HG03354 (cell line): ENCODE results near the gene MCOLN2.
A peak's percentile ranks its signal among the peaks of the same experiment; 100 is the strongest.

Experiments
- ATAC-seq: cut with Tn5 transposase; IDR thresholded peaks from one replicate; pipeline ENCODE4 v1.9.1; 2021; ENCODE audit warnings: mild to moderate bottlenecking; ENCODE audit not compliant: unreplicated experiment, poor library complexity, severe bottlenecking

The MCOLN2 gene

DNA sequence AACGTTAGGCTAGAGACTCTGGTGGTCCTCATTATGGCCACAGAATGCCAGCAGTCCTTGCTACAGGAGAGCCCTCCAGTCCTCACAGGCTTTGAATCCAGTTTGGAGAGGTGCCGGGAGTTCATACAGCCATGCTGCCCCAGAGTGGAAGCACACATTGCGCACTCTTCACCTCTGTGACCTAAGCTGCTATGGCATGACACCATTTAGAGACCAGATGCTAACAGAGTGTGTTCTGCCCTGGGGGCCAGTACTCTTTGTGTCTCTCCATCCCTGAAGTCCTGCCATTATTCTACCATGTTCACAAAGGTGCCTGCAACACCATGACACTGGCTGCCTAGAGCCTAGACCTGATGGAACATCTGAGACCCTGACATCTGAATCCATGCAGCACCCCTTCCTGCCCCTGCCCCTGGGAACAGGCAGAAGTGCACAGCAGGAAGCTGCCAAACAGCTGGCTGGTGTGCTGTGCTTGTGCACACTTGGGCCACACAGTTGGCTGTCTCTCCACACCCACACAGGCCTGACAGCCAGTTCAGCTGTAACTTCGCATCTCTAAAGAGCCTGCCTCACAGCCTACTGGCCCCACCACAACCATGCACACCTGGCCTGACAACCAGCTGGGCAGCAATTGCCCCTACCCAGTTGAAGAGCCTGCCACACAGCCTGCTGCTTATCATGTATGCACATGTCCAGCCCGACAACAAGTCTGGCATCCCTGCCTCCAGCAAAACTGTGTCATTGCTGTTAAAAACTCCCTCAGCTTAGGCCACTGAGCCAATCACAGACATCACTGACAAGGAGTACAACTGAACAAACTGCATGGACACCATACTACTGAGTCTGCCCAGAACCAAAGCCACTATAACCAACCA is 49.1 kb downstream of the MCOLN2 start:
- ATAC-seq = no peak

DNA sequence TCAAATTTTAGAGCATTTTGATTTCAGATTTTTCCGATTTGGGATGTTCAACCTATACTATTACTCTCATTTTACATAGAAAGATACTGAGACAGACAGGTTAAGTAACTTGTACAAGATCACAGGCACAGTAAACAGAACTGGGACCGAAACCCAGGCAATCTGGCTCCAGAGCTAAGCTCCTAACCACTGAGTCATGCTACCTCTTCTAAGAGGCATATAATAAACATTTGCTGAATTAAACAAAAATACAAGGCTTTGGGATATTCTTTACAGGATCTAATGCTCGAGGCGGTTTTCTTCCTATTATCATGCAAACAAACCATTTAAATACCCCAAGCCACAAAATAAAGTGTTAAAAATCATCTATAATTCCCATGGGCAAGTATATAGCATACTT is 50.3 kb downstream of the MCOLN2 start:
- ATAC-seq = no peak

DNA sequence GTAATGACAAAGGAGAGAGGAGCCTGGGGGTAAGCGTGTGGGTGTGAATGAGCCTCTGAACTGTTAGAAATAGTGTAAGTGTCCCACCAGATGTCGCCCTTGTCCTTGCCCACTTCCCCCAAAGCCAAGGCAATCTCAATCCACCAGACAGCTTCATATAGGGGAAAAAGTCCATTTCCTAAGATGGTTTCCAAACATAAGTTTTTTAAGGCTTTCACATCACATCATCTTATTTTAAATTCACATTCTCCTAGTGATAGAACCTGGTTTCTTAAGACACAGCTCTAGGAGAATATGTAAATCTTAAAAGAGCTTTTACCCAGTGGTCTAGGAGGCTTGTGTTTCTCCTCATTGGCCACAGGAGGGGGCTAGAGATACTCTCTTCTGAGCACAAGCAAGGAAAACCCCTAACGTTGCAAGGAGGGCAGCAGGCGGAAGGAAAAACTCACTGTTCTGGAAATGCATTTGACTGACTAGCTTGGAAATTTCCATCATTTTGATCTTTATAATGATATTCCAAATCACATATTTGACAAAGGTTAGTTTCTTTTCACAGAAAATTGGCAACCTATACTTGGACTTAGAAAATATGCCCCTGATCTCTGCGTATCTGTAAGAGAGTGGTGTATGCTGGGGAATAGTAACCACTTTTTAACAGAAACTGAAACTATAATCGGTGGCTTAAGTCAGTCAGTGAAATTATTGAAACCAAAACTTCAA is 52.0 kb downstream of the MCOLN2 start:
- ATAC-seq = peak; percentile 92

DNA sequence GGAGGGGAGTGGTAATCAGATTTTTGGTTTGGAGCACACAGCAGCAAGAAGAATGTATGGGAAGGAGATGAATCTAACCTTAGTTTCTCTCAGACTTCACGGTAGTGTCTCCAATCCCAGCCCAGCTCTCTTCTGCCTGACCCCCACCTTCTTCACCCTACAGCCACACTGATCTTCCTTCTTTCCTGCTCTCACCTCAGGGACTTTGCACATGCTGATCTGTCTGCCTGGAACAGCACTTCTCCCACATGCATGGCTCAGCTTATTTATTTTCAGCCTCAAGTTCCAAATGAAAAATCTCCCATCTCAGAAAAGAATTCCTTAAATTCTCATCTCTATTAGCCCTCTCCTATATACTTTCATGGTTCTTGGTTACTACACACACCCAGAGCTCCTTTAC is 55.1 kb downstream of the MCOLN2 start:
- no peak for ATAC-seq

DNA sequence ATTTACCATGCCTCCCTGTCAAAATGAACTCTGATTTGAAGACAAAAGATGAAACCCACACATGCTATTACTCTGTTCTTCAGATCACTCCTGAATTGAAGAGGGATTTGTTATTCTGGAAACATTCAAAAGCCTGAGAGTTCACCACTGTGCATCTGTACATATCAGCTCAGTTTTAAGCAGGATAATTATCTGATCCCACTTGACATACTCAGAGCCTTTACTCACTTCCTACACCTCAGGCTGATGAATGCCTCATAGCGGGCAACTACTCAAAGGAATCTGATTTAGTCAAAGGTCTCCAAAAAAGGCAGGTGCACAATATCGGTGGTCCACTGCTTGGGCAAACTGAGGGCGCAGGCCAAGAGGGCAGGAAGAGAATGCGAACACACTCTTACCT is 56.4 kb downstream of the MCOLN2 start:
- no peak for ATAC-seq

DNA sequence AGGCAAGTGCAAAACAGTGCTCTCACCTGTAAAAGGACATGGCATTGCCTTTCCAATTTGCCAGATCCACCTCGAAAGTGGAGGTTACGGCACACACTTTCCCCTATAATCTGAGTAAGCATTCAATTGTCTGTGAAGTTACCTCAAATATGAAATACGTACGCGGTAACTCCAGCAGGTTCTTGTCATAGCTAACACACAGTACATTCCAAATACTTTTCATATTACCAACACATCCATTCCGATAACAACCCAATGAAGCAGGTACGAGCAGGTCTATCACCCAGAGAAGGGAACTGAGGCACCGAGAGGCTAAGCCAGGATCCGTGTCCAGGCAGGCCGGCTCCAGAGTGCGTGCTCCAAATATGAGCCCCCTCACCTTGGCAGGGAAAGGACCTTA is 57.2 kb downstream of the MCOLN2 start:
- ATAC-seq = no peak

DNA sequence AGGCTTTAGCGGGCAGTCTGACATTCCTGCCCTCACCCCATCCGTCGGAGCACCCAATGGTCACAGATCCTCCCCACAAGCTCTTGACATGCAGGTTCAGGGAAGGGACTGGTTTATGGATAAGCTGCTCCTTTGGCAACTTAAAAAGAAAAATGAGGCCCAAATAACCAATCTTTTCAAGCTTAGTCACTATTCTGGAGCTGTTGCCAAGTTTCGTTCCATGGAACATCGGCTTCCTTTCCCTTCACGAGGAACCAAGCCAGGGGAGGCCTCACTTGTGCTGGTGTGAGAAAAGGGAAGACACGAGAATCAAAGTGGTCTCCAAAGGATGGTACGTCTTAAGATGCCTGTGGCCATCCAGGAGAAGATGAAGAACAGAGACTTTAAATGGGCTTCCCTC is 57.8 kb downstream of the MCOLN2 start:
- no peak for ATAC-seq

DNA sequence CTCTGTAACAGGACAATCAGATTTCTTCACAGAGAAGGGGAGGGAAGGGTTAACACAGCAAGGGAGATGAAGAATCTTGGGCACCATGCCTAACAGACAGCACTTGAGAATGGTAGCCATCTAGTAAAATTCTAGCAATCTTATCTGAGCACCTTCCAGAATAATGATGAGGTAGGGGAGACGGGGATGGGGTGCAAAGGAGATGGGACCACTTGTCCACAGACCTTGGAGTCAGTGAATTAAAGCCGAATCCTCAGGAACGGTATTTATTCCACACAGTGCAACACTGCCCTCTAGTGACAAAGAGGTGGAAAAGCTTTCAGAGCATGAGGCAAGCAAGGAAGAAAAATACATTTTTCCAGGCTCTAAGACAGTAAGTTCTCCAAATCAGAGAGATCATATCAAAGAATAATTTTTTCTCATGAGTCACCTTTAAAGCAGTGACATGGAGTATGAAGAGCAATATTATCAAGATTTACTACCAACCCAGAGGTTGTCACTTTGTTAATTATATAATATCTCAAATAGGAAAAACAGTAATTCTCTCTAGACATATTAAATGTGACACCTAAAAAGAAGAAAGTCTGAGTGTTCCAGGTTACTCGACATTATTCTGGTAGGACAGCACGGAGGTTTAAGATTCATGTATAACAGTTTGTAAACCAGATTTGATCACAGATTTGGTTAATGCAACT is 60.6 kb downstream of the MCOLN2 start:
- peak; percentile 70 for ATAC-seq

DNA sequence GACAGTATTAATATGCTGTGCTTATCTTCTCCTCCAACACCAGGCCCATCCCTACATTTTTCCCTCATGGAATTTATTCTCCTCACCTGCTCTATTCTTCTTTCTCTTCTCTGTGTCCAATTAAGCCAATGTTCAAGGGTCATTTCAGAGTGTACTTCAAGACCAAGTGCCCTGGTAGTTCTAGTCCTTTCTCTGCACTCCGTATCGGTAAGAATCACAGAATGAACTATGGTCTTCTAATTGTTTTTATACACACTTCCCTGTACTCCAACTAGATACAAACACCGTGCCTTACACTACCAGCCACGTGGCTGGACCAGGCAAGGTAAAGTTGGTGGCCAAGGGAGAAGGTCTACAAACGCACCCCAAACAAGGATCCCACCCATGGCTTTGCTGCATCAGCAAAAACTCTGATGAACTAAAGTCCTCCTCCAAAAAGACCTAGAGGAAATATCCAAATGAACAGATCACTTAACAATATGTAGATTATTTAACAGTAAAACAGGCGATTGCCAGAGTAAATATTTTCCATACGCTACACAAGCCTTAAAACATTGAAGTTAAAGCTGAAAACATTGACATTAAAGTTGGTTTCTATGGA is 63.8 kb downstream of the MCOLN2 start:
- ATAC-seq = no peak

DNA sequence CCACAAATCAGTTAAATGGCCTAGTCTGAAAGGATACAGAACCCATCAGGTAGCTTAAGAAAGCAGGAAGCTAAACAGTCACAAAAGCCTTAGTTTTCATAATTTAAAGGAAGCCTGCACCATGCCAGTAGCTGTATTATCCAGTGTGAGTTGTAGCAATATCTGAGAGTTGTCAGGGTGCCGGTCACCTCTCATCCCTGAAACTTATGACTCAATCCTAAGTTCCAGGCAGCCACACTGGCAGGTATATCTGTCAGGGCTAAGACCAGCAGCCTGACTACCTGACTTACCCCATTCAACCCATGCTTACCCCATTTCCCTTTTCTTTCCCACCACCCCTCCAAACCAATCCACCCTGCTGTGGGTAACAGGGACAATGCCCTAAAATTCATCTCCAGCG is 66.1 kb downstream of the MCOLN2 start:
- no peak for ATAC-seq

DNA sequence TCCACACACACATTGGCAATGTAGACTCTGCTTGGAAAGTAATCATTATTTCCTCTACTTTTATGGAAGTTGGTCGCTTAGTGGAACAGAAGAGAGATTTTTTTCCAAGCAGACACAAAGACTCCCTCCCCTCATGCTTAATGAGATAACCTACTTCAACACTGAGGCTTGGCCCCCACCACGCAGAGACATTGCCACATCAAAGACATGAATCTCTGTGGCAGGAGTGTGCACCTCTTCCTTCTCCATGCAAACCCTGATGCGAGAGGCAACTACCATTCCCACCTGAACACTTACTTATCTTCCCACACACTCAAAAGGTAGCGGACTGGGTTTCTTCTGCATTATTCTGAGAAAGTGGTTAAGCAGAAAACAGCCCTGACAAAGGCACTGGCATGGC is 66.6 kb downstream of the MCOLN2 start:
- no peak for ATAC-seq

DNA sequence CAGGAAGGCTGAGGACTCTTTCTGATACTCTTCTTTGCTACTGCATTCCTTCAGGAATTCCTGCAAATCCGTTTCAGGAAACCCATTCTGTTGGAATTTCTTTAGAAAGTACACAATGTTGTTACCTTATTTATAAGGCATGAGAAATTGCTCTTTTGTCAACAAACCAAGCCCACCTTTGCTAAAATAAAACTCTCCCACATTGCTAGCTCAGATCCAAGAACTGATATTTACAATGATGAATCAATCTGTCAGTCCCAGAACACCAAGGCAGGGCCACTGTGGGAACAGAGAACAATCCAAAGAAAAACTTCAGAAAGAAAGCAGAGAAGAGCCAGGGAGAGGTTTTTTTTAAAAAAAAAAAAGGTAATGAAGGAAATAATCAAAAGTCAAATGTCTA is 67.3 kb downstream of the MCOLN2 start:
- no peak for ATAC-seq

DNA sequence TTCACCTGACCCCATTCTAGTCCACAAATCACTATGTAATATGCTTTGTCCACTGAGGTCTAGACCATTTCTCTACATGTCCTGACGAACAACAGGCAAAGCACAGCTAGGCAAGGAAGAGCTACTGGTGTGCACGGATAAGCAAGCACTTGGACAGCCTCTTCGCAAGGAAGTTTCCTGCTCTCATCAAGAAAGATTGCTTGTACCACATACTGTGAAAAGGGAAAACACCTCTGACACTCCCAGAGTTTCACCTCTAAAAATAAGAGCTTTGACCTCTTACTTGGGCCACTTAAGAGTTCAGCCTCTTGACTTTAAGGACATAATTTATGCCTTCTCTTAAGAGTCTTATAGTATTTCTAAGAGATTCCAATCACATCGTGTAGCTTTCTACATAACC is 67.9 kb downstream of the MCOLN2 start:
- ATAC-seq = no peak

DNA sequence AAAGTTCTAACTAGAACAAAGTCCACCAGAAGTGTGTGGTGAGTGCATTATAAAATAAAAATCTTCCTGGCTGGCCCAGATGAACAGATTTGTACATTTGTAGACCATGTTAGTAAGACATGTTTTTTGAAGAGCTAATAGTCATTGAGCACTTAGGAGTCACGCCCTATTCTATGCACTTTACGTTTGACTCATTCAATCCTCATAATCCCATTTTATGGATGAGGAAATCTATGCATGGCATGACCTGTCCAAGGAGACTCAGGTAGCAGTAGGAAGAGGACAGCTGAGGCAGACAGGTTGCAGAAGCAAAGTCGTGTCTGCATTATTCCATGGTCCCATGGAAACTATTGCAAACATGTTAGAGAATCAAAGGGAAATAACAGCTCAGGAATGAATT is 73.6 kb downstream of the MCOLN2 start:
- no peak for ATAC-seq

DNA sequence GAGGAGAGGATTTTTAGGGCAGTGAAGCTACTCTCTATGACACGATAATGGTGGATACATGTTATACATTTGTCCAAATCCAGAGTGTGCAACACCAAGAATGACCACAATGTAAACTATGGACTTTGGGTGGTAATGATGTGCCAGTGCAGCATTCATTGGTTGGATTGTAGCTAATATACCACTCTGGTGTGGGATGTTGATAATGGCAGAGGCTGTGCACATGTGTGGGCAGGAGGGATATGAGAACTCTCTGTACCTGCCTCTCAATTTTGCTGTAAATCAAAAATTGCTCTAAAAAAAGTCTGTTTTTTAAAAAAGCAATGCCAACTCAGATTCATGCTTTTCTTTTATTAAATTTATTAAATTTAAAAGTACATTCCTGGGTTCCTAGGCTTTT is 76.8 kb downstream of the MCOLN2 start:
- ATAC-seq = no peak

DNA sequence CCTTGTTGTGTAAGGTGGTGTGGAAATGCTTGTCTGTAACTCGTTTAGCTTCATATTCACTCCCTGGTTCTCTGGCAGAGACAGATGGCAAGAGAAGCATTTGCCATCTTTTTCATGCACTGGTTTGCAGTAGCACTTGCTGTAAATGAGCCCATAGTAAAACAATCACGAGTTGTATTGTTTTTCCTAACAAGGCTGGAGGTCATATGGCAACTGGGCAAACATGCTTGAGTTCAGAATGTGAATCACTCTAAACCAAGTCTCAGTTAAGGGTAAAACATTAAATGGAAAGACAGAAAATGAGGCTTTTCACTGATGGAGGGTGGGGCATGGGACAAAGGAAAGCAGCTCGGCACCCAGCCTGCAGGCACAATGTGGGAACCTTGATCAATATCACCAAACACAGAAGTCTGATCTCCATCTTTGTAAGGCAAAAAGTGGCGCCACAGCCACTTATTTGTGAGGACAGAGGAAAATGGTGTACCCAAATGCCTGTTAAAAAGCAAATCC is 77.4 kb downstream of the MCOLN2 start:
- ATAC-seq = no peak

DNA sequence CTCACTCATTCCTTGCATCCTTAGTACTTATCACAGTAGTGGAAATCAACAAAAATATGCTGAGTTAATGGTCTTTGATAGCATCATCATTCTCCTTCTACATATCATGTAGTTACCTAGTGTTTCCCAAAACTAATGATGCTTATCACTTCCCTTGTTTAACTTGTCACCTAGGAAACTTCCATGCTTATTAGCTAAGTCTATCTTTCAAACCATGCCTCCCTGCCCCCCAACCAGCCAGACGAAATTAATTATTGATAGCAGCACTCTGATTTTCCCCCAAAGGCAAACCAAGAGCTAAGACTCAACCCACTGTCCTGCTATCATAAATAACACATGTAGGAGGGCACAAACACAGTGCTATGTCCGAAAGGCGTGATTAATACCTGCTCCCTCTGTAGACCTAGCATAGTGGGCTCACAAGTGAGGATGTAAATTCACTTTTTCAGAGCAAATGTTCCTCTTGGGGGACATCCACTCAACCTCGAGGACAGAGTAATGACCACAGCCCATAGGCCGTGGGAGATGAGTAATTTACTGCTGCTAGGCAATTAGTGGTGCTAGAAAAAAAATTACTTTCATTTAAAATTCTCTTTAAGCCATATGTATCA is 78.1 kb downstream of the MCOLN2 start:
- ATAC-seq = no peak

DNA sequence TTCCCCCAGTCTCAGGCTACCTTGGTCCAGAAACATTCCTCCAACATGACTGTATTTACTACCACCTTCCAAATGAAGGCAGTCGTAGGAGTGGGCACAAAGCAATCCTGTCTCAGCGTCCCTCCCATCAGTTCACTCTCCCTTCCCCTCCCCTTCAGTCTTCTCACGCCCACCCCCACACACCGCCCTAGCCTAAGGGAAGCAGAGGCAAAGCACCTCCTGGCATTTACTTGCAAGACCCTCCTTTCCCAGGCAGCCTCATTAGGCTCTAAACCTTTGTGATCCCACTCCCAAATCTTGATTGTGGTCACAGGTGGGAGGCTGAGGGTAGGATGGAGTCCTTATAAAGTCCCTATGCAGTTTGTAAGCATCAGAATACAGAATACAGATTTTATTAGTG is 80.0 kb downstream of the MCOLN2 start:
- ATAC-seq = no peak

DNA sequence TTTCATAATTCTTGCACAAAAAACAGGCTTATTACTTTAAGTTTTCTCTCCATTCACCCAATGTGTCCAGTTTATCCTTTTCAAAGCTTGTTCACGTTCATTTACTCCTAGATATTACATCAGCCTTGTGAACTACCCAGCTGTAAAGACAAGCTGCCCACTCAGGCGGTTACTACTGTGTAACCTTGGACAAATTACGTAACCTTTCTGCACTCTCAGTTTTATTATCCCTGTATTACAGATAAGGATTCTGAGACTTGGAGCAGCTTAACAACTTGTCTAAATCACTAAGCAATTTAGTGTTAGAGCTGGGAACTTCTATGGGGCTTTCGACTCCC is 83.4 kb downstream of the MCOLN2 start:
- no peak for ATAC-seq
